Measurements from ENCODE around the gene CCR5AS.
A peak's percentile ranks its signal among the peaks of the same experiment; 100 is the strongest.

Gene CCR5AS

DNA sequence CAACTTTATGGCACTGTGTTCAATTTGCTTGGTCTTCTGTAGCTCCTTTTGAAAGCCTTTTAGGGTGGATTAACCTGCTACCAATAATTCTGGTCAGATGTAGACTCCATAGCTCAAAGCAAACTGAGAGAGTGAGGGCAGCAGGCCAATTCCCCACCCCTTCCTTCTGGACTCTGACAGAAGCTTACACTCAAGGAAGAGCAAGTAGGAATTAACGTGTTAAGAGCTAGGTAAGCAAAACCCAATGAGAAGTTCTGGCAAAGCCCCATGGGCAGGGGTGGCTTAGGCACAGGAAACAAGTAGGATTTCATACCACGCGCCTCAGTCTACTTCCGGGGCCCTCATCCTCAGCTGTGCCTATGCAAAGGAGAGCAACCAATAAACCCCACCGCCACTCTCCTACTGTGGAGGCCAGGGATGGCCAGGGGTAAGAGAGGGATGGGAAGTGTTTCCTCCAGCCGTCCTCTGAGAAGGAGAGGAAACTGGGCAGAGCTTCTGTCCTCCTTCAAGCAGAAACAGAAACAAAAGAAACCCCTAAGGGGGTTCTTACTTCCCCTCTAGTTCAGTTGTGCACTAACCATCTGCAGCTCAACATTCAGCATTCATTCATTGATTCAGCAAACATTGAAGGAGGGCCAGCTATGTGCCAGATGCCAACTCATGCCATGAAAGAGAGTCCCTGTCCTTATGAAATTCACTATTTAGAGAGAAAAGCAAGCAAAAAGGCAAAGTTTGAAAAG lies 23.5 kb downstream of the CCR5AS start:
- no peak for DNase-seq (ENCODE audit: low read depth in 4 of 4, low spot score in 2 of 4)

DNA sequence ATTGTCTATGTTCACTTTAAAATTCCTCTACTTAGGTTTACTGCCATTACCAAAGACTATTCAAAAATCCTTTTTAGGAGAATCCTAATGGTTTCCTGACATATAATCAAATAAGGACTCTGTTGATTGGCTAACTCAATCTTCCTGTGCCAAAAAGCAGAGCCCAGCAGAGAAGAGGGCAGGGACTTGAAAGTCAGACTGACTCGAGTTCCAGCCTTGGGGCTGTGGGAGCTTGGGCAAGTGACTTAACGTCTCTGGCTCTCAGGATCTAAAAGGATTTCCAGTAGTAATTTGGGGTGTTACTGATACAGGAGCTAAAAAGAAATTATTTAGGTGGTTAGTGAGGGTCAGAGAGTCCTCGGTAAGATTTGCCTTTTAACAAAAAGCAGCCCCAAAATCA lies 25.2 kb downstream of the CCR5AS start:
- no peak for DNase-seq (ENCODE audit: low read depth in 4 of 4, low spot score in 2 of 4)

DNA sequence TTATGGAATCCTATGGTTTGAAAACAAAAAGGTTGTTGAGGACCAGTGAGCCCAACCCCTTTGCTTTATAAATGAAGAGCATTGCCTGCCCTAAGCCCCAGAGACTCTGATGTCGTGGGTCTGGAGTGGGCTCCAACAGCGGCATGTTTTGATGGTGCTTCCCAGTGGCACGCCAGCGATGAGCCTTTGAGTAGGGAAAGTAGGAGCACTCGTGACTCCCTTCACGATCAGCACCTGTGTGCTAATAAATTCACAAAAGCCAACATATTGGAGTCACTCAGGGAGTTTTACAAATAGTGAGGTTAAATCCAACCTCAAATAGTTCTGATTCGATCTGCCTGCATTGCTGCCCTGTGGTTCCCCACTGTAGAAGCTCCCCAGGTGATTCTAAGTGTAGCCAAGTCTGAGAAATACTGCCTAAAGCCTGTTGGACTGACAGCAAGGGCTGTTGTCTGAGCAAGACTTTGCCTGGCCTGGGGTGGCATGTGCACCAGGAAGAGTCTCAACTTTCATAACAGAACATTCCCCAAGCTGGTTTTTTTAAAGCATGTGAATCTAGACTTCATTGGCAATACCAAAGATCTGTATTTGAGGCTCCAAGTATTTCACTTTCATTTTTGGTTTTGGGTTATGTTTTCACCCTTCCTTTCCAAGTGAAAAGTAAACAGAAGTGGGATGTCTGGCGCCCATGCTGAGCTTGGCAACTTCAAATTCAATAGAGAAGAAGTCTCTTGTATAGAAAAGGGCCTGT lies 26.2 kb downstream of the CCR5AS start:
- DNase-seq (ENCODE audit: low read depth in 4 of 4, low spot score in 2 of 4) = no peak

DNA sequence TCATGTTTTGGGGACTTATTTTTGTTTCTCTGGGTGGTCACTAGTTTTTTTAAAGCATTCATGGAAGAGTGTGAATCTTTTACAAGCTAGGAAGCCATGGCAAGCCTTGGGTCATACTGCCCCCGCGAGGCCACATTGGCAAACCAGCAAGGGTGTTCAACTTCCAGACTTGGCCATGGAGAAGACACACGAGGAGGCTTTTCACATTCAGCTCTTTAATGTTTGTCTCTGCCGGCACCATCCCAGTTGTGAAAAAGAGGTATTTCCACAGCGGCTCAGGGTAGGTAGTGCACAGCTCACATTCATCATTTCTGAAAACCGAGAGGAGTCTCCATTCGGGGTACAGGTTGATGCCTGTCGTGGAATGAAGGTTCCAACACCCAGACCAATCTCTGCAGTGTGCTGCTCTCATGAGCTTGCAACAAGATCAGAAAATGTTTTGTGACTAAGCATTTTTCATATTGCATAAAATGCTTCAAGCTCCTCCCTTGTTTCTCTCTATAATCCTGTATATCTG lies 28.4 kb downstream of the CCR5AS start:
- DNase-seq (ENCODE audit: low read depth in 4 of 4, low spot score in 2 of 4) = peak in 3 of 4 donors; percentile 34 to 38 (median 37)

DNA sequence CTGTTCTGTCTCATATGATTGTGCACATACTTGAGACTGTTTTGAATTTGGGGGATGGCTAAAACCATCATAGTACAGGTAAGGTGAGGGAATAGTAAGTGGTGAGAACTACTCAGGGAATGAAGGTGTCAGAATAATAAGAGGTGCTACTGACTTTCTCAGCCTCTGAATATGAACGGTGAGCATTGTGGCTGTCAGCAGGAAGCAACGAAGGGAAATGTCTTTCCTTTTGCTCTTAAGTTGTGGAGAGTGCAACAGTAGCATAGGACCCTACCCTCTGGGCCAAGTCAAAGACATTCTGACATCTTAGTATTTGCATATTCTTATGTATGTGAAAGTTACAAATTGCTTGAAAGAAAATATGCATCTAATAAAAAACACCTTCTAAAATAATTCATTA lies 31.1 kb downstream of the CCR5AS start:
- no peak for DNase-seq (ENCODE audit: low read depth in 4 of 4, low spot score in 2 of 4)

DNA sequence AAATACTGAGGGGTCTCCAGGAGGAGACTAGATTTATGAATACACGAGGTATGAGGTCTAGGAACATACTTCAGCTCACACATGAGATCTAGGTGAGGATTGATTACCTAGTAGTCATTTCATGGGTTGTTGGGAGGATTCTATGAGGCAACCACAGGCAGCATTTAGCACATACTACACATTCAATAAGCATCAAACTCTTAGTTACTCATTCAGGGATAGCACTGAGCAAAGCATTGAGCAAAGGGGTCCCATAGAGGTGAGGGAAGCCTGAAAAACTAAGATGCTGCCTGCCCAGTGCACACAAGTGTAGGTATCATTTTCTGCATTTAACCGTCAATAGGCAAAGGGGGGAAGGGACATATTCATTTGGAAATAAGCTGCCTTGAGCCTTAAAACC lies 31.6 kb downstream of the CCR5AS start:
- DNase-seq (ENCODE audit: low read depth in 4 of 4, low spot score in 2 of 4) = no peak

DNA sequence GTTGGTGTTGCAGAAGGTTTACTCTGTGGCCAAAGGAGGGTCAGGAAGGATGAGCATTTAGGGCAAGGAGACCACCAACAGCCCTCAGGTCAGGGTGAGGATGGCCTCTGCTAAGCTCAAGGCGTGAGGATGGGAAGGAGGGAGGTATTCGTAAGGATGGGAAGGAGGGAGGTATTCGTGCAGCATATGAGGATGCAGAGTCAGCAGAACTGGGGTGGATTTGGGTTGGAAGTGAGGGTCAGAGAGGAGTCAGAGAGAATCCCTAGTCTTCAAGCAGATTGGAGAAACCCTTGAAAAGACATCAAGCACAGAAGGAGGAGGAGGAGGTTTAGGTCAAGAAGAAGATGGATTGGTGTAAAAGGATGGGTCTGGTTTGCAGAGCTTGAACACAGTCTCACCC lies 32.1 kb downstream of the CCR5AS start:
- DNase-seq (ENCODE audit: low read depth in 4 of 4, low spot score in 2 of 4) = no peak

DNA sequence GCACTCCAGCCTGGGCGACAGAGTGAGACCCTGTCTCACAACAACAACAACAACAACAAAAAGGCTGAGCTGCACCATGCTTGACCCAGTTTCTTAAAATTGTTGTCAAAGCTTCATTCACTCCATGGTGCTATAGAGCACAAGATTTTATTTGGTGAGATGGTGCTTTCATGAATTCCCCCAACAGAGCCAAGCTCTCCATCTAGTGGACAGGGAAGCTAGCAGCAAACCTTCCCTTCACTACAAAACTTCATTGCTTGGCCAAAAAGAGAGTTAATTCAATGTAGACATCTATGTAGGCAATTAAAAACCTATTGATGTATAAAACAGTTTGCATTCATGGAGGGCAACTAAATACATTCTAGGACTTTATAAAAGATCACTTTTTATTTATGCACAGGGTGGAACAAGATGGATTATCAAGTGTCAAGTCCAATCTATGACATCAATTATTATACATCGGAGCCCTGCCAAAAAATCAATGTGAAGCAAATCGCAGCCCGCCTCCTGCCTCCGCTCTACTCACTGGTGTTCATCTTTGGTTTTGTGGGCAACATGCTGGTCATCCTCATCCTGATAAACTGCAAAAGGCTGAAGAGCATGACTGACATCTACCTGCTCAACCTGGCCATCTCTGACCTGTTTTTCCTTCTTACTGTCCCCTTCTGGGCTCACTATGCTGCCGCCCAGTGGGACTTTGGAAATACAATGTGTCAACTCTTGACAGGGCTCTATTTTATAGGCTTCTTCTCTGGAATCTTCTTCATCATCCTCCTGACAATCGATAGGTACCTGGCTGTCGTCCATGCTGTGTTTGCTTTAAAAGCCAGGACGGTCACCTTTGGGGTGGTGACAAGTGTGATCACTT lies 34.1 kb downstream of the CCR5AS start:
- no peak for DNase-seq (ENCODE audit: low read depth in 4 of 4, low spot score in 2 of 4)

DNA sequence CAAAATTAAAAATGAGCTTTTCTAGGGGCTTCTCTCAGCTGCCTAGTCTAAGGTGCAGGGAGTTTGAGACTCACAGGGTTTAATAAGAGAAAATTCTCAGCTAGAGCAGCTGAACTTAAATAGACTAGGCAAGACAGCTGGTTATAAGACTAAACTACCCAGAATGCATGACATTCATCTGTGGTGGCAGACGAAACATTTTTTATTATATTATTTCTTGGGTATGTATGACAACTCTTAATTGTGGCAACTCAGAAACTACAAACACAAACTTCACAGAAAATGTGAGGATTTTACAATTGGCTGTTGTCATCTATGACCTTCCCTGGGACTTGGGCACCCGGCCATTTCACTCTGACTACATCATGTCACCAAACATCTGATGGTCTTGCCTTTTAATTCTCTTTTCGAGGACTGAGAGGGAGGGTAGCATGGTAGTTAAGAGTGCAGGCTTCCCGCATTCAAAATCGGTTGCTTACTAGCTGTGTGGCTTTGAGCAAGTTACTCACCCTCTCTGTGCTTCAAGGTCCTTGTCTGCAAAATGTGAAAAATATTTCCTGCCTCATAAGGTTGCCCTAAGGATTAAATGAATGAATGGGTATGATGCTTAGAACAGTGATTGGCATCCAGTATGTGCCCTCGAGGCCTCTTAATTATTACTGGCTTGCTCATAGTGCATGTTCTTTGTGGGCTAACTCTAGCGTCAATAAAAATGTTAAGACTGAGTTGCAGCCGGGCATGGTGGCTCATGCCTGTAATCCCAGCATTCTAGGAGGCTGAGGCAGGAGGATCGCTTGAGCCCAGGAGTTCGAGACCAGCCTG lies 35.1 kb downstream of the CCR5AS start:
- no peak for DNase-seq (ENCODE audit: low read depth in 4 of 4, low spot score in 2 of 4)

DNA sequence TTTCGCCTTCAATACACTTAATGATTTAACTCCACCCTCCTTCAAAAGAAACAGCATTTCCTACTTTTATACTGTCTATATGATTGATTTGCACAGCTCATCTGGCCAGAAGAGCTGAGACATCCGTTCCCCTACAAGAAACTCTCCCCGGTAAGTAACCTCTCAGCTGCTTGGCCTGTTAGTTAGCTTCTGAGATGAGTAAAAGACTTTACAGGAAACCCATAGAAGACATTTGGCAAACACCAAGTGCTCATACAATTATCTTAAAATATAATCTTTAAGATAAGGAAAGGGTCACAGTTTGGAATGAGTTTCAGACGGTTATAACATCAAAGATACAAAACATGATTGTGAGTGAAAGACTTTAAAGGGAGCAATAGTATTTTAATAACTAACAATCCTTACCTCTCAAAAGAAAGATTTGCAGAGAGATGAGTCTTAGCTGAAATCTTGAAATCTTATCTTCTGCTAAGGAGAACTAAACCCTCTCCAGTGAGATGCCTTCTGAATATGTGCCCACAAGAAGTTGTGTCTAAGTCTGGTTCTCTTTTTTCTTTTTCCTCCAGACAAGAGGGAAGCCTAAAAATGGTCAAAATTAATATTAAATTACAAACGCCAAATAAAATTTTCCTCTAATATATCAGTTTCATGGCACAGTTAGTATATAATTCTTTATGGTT lies 35.9 kb downstream of the CCR5AS start, which contains the start of gene CCR5:
Gene CCR5 (plus strand): TSS at position 108 of the 680 bp plus-strand sequence. CDS start 1,957 bp downstream, outside the sequence.
- DNase-seq (ENCODE audit: low read depth in 4 of 4, low spot score in 2 of 4) = no peak

DNA sequence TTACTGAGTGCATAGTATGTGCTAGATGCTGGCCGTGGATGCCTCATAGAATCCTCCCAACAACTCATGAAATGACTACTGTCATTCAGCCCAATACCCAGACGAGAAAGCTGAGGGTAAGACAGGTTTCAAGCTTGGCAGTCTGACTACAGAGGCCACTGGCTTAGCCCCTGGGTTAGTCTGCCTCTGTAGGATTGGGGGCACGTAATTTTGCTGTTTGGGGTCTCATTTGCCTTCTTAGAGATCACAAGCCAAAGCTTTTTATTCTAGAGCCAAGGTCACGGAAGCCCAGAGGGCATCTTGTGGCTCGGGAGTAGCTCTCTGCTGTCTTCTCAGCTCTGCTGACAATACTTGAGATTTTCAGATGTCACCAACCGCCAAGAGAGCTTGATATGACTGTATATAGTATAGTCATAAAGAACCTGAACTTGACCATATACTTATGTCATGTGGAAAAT lies 37.2 kb downstream of the CCR5AS start:
- no peak for DNase-seq (ENCODE audit: low read depth in 4 of 4, low spot score in 2 of 4)

DNA sequence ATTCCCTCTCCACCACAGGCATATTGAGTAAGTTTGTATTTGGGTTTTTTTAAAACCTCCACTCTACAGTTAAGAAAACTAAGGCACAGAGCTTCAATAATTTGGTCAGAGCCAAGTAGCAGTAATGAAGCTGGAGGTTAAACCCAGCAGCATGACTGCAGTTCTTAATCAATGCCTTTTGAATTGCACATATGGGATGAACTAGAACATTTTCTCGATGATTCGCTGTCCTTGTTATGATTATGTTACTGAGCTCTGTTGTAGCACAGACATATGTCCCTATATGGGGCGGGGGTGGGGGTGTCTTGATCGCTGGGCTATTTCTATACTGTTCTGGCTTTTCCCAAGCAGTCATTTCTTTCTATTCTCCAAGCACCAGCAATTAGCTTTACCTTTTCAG lies 37.7 kb downstream of the CCR5AS start:
- DNase-seq (ENCODE audit: low read depth in 4 of 4, low spot score in 2 of 4) = no peak

DNA sequence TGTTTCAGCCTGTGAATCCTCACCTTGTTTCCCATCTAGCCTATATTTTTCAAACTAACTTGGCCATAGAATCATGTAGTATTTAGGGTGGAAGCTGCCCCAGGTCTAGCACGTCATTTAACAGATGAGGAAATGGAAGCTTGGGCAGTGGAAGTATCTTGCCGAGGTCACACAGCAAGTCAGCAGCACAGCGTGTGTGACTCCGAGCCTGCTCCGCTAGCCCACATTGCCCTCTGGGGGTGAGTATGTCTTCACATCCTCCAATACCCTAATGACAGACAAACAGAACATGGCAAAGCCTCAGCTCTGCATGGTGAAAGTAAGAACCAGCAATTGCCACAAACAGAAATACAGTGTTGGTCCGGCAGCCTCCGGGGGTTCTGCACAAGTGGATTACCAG lies 38.3 kb downstream of the CCR5AS start:
- DNase-seq (ENCODE audit: low read depth in 4 of 4, low spot score in 2 of 4) = no peak

DNA sequence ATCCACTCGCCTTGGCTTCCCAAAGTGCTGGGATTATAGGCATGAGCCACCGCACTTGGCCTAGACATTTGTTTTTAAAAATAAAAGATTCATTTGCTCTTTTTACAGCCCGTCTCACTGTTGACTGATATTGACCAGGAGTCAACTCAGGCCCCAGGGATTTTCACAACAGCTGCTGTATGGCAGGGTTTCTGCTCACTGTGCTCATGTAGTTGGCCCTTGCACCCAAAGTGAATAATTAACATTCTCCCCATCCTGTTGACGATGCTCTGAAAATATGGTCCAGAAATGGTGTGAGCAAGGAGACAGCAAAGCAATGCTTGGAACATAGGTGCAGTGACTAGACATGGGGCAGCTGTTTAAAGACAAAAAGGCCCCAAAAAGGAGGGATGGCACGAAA lies 39.1 kb downstream of the CCR5AS start:
- DNase-seq (ENCODE audit: low read depth in 4 of 4, low spot score in 2 of 4) = no peak

DNA sequence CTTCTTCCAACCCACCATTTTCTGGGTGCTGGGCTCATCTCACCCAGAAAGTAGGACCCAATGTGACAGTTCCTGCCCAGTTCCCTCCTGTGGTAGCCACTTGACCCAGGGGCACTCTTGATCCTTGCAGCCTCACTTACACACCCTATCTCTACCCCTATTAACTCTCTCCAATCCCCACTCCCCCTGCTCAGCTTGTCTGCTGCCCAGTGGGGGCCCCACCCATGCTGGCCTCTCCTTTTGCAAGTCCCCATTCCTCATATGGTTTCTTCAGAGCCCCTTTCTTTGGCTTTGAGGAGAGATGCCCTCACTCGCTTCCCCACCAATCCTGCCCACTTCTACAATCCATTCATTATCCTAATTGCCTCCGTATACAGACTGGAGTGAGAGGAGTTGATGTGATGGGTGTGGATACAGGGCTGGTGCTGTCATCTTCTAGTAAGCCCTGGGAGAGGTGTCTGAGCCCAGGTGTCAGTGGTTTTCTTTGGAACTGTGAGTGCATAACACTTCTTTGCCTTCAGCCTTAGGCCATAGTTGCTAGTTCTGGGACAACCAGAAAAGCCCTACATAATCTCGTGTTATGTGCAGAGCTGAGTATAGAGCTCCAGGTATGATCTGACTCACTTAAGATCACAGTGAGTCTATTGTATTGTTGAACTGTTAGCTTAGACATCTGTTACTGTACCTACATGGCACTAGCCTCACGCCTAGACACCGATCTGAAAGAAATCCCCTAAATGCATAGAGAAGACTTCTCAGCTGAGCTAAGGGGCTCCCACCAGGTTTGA lies 40.9 kb downstream of the CCR5AS start:
- DNase-seq (ENCODE audit: low read depth in 4 of 4, low spot score in 2 of 4) = no peak

DNA sequence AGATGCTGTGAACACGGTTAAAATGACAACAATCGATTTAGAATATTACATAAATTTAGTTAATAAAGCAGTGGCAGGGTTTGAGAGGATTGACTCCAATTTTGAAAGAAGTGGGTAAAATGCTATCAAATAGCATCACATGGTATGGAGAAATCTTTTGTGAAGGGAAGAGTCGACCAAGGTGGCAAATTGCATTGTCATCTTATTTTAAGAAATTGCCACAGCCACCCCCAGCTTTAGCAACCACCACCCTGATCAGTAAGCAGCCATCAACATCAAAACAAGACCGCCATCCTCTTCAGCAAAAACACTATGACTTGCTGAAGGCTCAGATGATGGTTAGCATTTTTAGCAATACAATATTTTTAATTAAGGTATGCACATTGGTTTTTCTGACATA lies 41.8 kb downstream of the CCR5AS start:
- no peak for DNase-seq (ENCODE audit: low read depth in 4 of 4, low spot score in 2 of 4)

DNA sequence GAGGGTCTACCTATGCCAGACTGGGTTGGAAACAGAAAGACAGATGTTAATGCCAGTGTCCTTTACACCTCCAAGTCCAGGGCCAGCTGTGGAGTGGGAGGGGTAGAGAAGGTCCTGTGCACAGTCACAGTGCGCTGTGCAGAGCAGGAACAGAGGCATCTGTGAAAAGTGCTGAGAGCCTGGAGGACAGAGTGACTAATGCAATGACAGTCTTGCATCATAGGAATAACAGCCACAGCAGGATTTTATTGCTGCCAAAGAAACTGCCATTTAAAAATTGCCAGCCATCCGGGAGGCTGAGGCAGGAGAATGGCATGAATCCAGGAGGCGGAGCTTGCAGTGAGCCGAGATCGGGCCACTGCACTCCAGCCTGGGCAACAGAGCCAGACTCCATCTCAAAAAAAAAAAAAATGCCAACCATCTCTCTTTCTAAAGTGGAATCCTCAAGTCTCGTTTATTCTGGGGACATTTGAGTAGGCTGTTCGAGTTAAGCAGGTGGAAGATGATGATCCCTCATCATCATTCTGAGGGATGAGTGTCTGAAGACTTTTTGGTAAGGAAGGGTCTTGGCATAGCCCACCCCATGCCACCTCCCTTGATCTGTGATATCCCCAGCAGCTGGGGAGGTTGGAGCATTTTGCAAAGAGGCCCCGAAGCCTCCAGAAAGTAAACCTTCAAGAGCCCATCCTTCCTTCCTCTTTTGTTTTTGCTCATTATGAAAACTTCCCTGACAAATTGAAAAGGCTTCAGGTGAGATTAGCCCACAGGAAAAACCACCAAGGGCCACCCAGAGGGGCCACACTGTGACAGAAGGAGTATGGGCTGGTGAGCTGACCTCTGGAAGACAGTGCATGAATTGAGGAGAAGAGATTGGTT lies 45.2 kb downstream of the CCR5AS start:
- no peak for DNase-seq (ENCODE audit: low read depth in 4 of 4, low spot score in 2 of 4)

DNA sequence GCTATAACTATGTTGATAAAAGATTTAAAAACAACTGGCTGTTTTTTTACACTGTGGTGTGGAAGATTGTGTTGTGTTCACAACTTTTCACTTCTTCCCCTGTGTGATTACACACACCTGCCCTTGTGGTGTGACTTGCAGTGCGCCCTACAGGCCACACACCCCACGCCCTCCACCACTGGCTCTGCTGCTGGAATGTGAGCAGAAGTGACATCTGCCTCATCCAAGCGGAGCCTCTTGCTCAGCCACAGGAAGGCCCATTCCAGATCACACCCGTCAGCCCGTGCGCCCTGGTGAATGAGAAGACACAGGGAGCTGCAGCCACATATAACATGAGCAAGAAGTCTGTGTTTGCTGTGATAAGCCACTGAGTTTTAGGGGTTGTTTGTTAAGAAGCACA lies 46.0 kb downstream of the CCR5AS start:
- no peak for DNase-seq (ENCODE audit: low read depth in 4 of 4, low spot score in 2 of 4)
